GM19455 (cell line): ENCODE data around the gene APLP2.

Experiments
- ATAC-seq: cut with Tn5 transposase; IDR thresholded peaks from one replicate; pipeline ENCODE4 v1.9.1; 2021; ENCODE audit not compliant: unreplicated experiment

Gene APLP2

GRCh38 chr11:130112071-130112830 is 42.6 kb downstream of the APLP2 start:
- no peak for ATAC-seq

- ATAC-seq, result no peak
Measured at GRCh38 chr11:130114281-130114680, 44.6 kb downstream of the APLP2 start.

GRCh38 chr11:130114726-130115125 is 45.0 kb downstream of the APLP2 start:
- ATAC-seq, result no peak

- ATAC-seq, result no peak
Measured at GRCh38 chr11:130115218-130115617, 45.5 kb downstream of the APLP2 start.

- peak; percentile 87 for ATAC-seq
Measured at GRCh38 chr11:130118165-130118564, 48.5 kb downstream of the APLP2 start.

GRCh38 chr11:130118636-130119387 is 49.1 kb downstream of the APLP2 start:
- ATAC-seq, result peak; percentile 53

- no peak for ATAC-seq
Measured at GRCh38 chr11:130120045-130120444, 50.4 kb downstream of the APLP2 start.

GRCh38 chr11:130121445-130121978 is 51.8 kb downstream of the APLP2 start:
- no peak for ATAC-seq

- no peak for ATAC-seq
Measured at GRCh38 chr11:130122141-130122575, 52.5 kb downstream of the APLP2 start.

- no peak for ATAC-seq
Measured at GRCh38 chr11:130123414-130124040, 53.8 kb downstream of the APLP2 start.

GRCh38 chr11:130124096-130124495 is 54.4 kb downstream of the APLP2 start:
- no peak for ATAC-seq

GRCh38 chr11:130125638-130126037 is 55.9 kb downstream of the APLP2 start:
- no peak for ATAC-seq

GRCh38 chr11:130126516-130126915 is 56.8 kb downstream of the APLP2 start:
- ATAC-seq, result no peak

GRCh38 chr11:130127509-130127908 is 57.8 kb downstream of the APLP2 start:
- no peak for ATAC-seq

GRCh38 chr11:130128626-130129025 is 58.9 kb downstream of the APLP2 start:
- no peak for ATAC-seq

- no peak for ATAC-seq
Measured at GRCh38 chr11:130129922-130130321, 60.2 kb downstream of the APLP2 start.

- ATAC-seq, result peak; percentile 85
Measured at GRCh38 chr11:130131961-130132850, 62.5 kb downstream of the APLP2 start.

- ATAC-seq, result no peak
Measured at GRCh38 chr11:130133716-130134115, 64.0 kb downstream of the APLP2 start.

GRCh38 chr11:130136107-130136506 is 66.4 kb downstream of the APLP2 start:
- ATAC-seq, result no peak

- no peak for ATAC-seq
Measured at GRCh38 chr11:130137999-130138398, 68.3 kb downstream of the APLP2 start.

GRCh38 chr11:130139401-130139800 is 69.7 kb downstream of the APLP2 start:
- ATAC-seq, result no peak
